Neural crest cell (in vitro differentiated cells): ENCODE results near the gene NFKBIE. TPM values are rescaled to one million over a fixed set of nuclear protein-coding genes. Genes with fewer than 3 reads are reported as not detected.
A peak's percentile ranks its signal among the peaks of the same experiment; 100 is the strongest.

Source experiments
- DNase-seq: peaks from one replicate; pipeline ENCODE4 v3.0.0; 2021; ENCODE audit warnings: low read depth, mixed read lengths, low spot score
- H3K27ac Mint-ChIP-seq: one replicate; pipeline ENCODE4 v1.8.0; 2021; ENCODE audit warnings: mild to moderate bottlenecking, mixed read lengths; ENCODE audit not compliant: unreplicated experiment
- H3K27me3 Mint-ChIP-seq: 2 replicates; pipeline ENCODE4 v1.8.0; 2021; ENCODE audit warnings: low read depth, mild to moderate bottlenecking, mixed read lengths
- H3K36me3 Mint-ChIP-seq: 2 replicates; pipeline ENCODE4 v1.8.0; 2021; ENCODE audit warnings: low read depth, mild to moderate bottlenecking, mixed read lengths
- H3K4me1 Mint-ChIP-seq: 2 replicates; pipeline ENCODE4 v1.8.0; 2021; ENCODE audit warnings: mixed read lengths
- H3K4me3 Mint-ChIP-seq: one replicate; pipeline ENCODE4 v1.8.0; 2021; ENCODE audit warnings: mild to moderate bottlenecking, mixed read lengths
- H3K9me3 Mint-ChIP-seq: 2 replicates; pipeline ENCODE4 v1.8.0; 2021; ENCODE audit warnings: mixed read lengths
- total RNA-seq: library from RNA; stranded (reverse); gene quantifications from 2 replicates; pipeline ENCODE4 v1.2.1, GENCODE V29; 2021
- TF ChIP-seq, protein P1 (sequence below): fragments of 200-600 bp; sonication (generic); conservative IDR thresholded peaks from 2 replicates; pipeline ENCODE4 v1.5.0; 2021; ENCODE audit warnings: antibody characterized with exemption, mild to moderate bottlenecking

The NFKBIE gene
- total RNA-seq, 1 donor from 2014 or later = 20.2 TPM

DNA sequence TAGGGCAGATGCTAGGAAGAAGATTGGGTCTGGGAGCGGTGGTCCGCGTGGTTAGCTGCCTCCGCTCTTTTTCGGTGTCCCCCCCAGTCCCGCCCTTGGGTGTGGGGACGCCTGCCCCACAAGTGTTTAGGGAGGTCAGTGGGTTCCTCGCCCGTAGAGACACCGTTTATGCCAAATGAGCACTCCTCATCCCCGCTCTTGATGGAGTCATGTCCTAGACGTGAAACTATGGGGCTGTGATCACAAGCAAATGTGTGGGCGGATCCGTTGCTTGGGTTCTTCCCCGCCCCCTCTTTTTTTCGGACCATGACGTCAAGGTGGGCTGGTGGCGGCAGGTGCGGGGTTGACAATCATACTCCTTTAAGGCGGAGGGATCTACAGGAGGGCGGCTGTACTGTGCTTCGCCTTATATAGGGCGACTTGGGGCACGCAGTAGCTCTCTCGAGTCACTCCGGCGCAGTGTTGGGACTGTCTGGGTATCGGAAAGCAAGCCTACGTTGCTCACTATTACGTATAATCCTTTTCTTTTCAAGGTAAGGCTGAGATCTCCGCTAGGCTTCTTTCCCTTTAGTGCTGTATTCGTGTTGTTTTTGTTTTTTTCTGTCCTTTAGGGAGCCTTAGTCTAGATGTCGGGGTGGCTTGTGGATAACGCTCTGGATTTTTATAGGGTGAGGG is 18.6 kb downstream of the NFKBIE start, which contains the start of gene HSP90AB1:
TSS of gene HSP90AB1 (plus strand) at position 439 of the 675 bp plus-strand sequence. CDS start 1,529 bp downstream, outside the sequence.
- H3K27ac Mint-ChIP-seq = peak within 1 kb of the TSS; percentile 99
- H3K9me3 Mint-ChIP-seq = no peaks in the 10 kb centered on the region
- H3K36me3 Mint-ChIP-seq = peaks cover 35% of the 10 kb centered on the region
- peak; percentile 92 for DNase-seq
- TF ChIP-seq, protein P1, sequence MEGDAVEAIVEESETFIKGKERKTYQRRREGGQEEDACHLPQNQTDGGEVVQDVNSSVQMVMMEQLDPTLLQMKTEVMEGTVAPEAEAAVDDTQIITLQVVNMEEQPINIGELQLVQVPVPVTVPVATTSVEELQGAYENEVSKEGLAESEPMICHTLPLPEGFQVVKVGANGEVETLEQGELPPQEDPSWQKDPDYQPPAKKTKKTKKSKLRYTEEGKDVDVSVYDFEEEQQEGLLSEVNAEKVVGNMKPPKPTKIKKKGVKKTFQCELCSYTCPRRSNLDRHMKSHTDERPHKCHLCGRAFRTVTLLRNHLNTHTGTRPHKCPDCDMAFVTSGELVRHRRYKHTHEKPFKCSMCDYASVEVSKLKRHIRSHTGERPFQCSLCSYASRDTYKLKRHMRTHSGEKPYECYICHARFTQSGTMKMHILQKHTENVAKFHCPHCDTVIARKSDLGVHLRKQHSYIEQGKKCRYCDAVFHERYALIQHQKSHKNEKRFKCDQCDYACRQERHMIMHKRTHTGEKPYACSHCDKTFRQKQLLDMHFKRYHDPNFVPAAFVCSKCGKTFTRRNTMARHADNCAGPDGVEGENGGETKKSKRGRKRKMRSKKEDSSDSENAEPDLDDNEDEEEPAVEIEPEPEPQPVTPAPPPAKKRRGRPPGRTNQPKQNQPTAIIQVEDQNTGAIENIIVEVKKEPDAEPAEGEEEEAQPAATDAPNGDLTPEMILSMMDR = no peak
- peaks cover 54% of the 10 kb centered on the region for H3K4me1 Mint-ChIP-seq
- H3K27me3 Mint-ChIP-seq = peaks cover 14% of the 10 kb centered on the region
- peak within 1 kb of the TSS; percentile 100 for H3K4me3 Mint-ChIP-seq

GRCh38 chr6:44245912-44246662 is 19.3 kb downstream of the NFKBIE start:
- peak; percentile 91 for DNase-seq
- Mint-ChIP-seq H3K9me3 (no peaks in the 10 kb centered on the region), H3K4me1 (peaks cover 47% of the 10 kb centered on the region), H3K4me3 (peak overlapping the region; percentile 100), H3K36me3 (peaks cover 29% of the 10 kb centered on the region), H3K27ac (peak overlapping the region; percentile 99), H3K27me3 (peaks cover 14% of the 10 kb centered on the region)
- TF ChIP-seq, protein P1 = no peak

GRCh38 chr6:44245391-44245911 is 19.9 kb downstream of the NFKBIE start:
- DNase-seq = no peak
- Mint-ChIP-seq H3K4me1 (peaks cover 43% of the 10 kb centered on the region), H3K27ac (peak overlapping the region; percentile 20), H3K36me3 (peaks cover 27% of the 10 kb centered on the region), H3K4me3 (peak overlapping the region; percentile 100), H3K9me3 (no peaks in the 10 kb centered on the region), H3K27me3 (peaks cover 14% of the 10 kb centered on the region)
- TF ChIP-seq, protein P1 = no peak

- DNase-seq = no peak
- Mint-ChIP-seq H3K4me3 (peak overlapping the region; percentile 76), H3K4me1 (peaks cover 26% of the 10 kb centered on the region), H3K27ac (no peak overlapping the region), H3K27me3 (peaks cover 14% of the 10 kb centered on the region), H3K36me3 (peaks cover 11% of the 10 kb centered on the region), H3K9me3 (no peaks in the 10 kb centered on the region)
- TF ChIP-seq, protein P1 = no peak
Observed at GRCh38 chr6:44243345-44243744, 22.0 kb downstream of the NFKBIE start.

DNA sequence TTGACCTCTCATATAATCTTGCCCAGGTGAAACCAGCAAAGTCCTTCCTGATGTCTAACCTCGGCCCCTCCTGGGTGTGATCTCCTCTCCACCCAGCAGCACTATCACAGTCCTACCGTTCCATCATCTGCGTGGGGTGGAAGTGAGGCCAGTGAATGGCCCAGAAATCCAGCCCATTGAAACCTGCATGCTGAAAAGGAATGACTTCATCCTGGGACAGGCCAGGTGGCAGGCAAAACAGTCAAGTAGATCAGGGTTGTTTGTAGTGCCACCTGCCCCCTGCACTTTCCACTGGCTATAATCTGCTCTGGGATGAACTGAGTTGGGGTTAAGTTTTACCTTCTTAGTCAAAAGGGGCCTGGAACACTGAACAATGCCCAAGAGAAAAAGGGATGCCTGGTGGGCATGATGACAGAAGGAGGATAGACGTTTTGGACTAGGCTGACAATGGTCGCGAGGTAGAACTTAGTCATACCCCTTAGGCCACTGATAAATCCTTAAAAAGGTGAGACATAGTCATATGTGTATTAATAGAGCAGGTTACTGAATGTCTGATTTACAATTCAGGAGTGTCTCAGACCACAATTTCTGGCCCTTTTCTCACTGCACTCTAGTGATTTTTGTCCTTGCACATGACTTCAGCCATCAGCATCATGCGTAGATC is 26.5 kb downstream of the NFKBIE start:
- H3K4me1 Mint-ChIP-seq = peaks cover 33% of the 10 kb centered on the region
- no peaks in the 10 kb centered on the region for H3K27me3 Mint-ChIP-seq
- H3K27ac Mint-ChIP-seq = no peak overlapping the region

More for the DNA sequence above, 26.5 kb downstream of the NFKBIE start:
- H3K9me3 Mint-ChIP-seq = no peaks in the 10 kb centered on the region
- H3K4me3 Mint-ChIP-seq = peak overlapping the region; percentile 27
- TF ChIP-seq, protein P1 = no peak
- no peak for DNase-seq
- H3K36me3 Mint-ChIP-seq = no peaks in the 10 kb centered on the region
